Measurements from ENCODE around the gene SPIB. TPM values are rescaled to one million over a fixed set of nuclear protein-coding genes. Genes with fewer than 3 reads are reported as not detected.
A peak's percentile ranks its signal among the peaks of the same experiment; 100 is the strongest.

Gene SPIB
- total RNA-seq, 1 experiment from 2014 or later: not detected

GRCh38 chr19:50383001-50383851, 35.5 kb upstream of the SPIB start:
- Mint-ChIP-seq H3K9me3 (ENCODE audit: unreplicated experiment) (no peaks in the 10 kb centered on the region), H3K4me1 (ENCODE audit: insufficient read depth, unreplicated experiment) (peaks cover 22% of the 10 kb centered on the region), H3K27ac (ENCODE audit: low read depth, unreplicated experiment) (peak overlapping the region; percentile 72), H3K4me3 (ENCODE audit: unreplicated experiment) (peak overlapping the region; percentile 85), H3K36me3 (ENCODE audit: insufficient read depth, unreplicated experiment) (peaks cover 51% of the 10 kb centered on the region), H3K27me3 (ENCODE audit: insufficient read depth, unreplicated experiment) (no peaks in the 10 kb centered on the region)
- POLR2A ChIA-PET: interaction anchor here (0.6 to 2.7 kb wide), 9 partner anchors 8 to 544 kb away, joined by 3 to 19 read pairs (median 4); partner anchors contain the start of genes JOSD2 and NR1H2
- no TSS peak for BruUV-seq (replicated peaks)
- CTCF ChIA-PET: interaction anchor here (0.6 kb wide), 1 partner anchor 1425 kb away, joined by 3 read pairs; no protein-coding TSS in a partner anchor
- TF ChIP-seq, protein P1, sequence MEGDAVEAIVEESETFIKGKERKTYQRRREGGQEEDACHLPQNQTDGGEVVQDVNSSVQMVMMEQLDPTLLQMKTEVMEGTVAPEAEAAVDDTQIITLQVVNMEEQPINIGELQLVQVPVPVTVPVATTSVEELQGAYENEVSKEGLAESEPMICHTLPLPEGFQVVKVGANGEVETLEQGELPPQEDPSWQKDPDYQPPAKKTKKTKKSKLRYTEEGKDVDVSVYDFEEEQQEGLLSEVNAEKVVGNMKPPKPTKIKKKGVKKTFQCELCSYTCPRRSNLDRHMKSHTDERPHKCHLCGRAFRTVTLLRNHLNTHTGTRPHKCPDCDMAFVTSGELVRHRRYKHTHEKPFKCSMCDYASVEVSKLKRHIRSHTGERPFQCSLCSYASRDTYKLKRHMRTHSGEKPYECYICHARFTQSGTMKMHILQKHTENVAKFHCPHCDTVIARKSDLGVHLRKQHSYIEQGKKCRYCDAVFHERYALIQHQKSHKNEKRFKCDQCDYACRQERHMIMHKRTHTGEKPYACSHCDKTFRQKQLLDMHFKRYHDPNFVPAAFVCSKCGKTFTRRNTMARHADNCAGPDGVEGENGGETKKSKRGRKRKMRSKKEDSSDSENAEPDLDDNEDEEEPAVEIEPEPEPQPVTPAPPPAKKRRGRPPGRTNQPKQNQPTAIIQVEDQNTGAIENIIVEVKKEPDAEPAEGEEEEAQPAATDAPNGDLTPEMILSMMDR (IDR thresholded peaks at IDR 0.05; ENCODE audit: unreplicated experiment): no peak
- intact Hi-C loops (cut with micrococcal nuclease): no loop called here
- no peak for DNase-seq (ENCODE audit: unreplicated experiment)

- no TSS peak for BruUV-seq (replicated peaks)
- Mint-ChIP-seq H3K36me3 (ENCODE audit: insufficient read depth, unreplicated experiment) (peaks cover 52% of the 10 kb centered on the region), H3K4me3 (ENCODE audit: unreplicated experiment) (peak within 1 kb of the TSS; percentile 85), H3K27me3 (ENCODE audit: insufficient read depth, unreplicated experiment) (no peaks in the 10 kb centered on the region), H3K4me1 (ENCODE audit: insufficient read depth, unreplicated experiment) (peaks cover 22% of the 10 kb centered on the region), H3K9me3 (ENCODE audit: unreplicated experiment) (no peaks in the 10 kb centered on the region), H3K27ac (ENCODE audit: low read depth, unreplicated experiment) (peak within 1 kb of the TSS; percentile 72)
- peak; percentile 98 for DNase-seq (ENCODE audit: unreplicated experiment)
- TF ChIP-seq, protein P1 (IDR thresholded peaks at IDR 0.05; ENCODE audit: unreplicated experiment): no peak
- intact Hi-C loops (cut with micrococcal nuclease): loop anchor here (1.0 kb wide), 1 partner anchor 92 kb away; the partner anchor contains the start of genes EMC10 and GARIN5A
- CTCF ChIA-PET: no interaction called here
- POLR2A ChIA-PET: interaction anchor here (0.6 to 2.7 kb wide), 18 partner anchors 9 to 1392 kb away, joined by 3 to 19 read pairs (median 4); partner anchors contain the start of genes EMC10, GARIN5A, JOSD2 and NR1H2
These were observed 34.7 kb upstream of the SPIB start, which contains the start of gene POLD1 for GRCh38 chr19:50383852-50384684. TSS of gene POLD1 (plus strand) at chr19:50384347. CDS start at chr19:50398852, 14,505 bp downstream.

DNA sequence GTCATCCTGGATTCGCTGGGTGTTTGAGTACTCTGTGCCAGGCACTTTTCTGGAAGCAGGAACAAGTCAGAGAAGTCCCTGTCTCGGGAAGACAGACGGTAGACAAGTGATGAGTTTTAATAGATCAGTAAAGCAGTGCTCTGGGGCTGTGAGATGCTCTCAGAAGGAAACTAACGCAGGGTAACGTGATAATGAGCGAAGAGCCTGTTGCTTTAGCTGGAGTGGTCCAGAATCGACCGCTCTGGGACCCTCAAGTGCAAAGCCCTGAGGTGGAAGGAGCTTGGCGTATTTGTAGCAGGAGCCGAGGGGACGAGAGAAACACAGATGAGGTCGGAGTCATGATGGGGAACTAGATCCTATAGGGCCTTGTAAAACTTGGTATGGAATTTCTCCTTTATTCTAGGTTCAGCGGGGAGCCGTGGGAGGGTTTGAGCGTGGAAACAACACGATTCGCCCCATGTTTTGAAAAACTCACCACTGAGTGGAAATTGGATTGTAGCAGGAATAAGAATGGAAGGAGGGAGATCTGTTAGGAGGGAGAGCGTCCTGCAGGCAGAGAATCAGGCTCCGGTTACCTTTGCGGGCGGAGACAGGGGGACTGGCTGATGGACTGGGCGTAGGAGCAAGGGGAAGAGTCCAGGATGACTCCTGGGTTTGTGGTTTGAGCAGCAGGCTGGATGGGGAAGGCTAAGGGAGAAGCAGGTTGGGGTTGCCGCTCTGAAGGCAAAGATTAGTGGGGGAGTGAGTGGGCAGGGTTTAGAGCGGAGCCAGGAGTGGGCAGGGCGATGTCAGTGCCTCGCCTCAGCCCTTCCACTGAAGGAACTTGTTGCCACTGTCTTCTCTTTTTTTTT, 33.8 kb upstream of the SPIB start:
- DNase-seq (ENCODE audit: unreplicated experiment): peak; percentile 23
- intact Hi-C loops (cut with micrococcal nuclease): loop anchor here (1.0 kb wide), 1 partner anchor 91 kb away; the partner anchor contains the start of genes EMC10 and GARIN5A
- Mint-ChIP-seq H3K27me3 (ENCODE audit: insufficient read depth, unreplicated experiment) (no peaks in the 10 kb centered on the region), H3K27ac (ENCODE audit: low read depth, unreplicated experiment) (peak overlapping the region; percentile 72), H3K9me3 (ENCODE audit: unreplicated experiment) (no peaks in the 10 kb centered on the region), H3K4me1 (ENCODE audit: insufficient read depth, unreplicated experiment) (peaks cover 22% of the 10 kb centered on the region), H3K36me3 (ENCODE audit: insufficient read depth, unreplicated experiment) (peaks cover 48% of the 10 kb centered on the region), H3K4me3 (ENCODE audit: unreplicated experiment) (peak overlapping the region; percentile 85)
- POLR2A ChIA-PET: interaction anchor here (0.6 to 2.7 kb wide), 18 partner anchors 9 to 1393 kb away, joined by 3 to 19 read pairs (median 4); partner anchors contain the start of genes EMC10, GARIN5A, JOSD2 and NR1H2
- CTCF ChIA-PET: interaction anchor here (0.5 to 1.1 kb wide), 2 partner anchors 19 to 560 kb away, joined by 4 to 5 read pairs; partner anchors contain the start of gene NAPSA
- no TSS peak for BruUV-seq (replicated peaks)
- TF ChIP-seq, protein P1 (IDR thresholded peaks at IDR 0.05; ENCODE audit: unreplicated experiment): no peak
